Upper lobe of right lung (tissue), 1 donor: ENCODE results near the gene PRKG1. TPM values are rescaled to one million over a fixed set of nuclear protein-coding genes. Genes with fewer than 3 reads are reported as not detected.
"Not testable (repeated sequence)": the region's sequence is repeated elsewhere in the genome, so short reads cannot be mapped to it uniquely, and the experiment has no call there.

Experiments
- ATAC-seq: fragments of 200-7000 bp; cut with Tn5 transposase; one replicate; pipeline ENCODE4 v1.9.1; 2020; ENCODE audit warnings: mild to moderate bottlenecking, moderate library complexity
- DNase-seq: peaks from one replicate; pipeline ENCODE4 v3.0.0-alpha.2; 2020
- H3K27ac ChIP-seq: fragments of 200-600 bp; one replicate; pipeline ENCODE4 v1.8.0; 2022
- H3K27me3 ChIP-seq: fragments of 200-600 bp; one replicate; pipeline ENCODE4 v1.8.0; 2022; ENCODE audit warnings: mild to moderate bottlenecking
- H3K36me3 ChIP-seq: fragments of 200-600 bp; one replicate; pipeline ENCODE4 v1.8.0; 2022
- H3K4me1 ChIP-seq: fragments of 200-600 bp; one replicate; pipeline ENCODE4 v1.8.0; 2022
- H3K4me3 ChIP-seq: fragments of 200-600 bp; one replicate; pipeline ENCODE4 v1.8.0; 2022; ENCODE audit warnings: mild to moderate bottlenecking
- H3K9me3 ChIP-seq: fragments of 200-600 bp; one replicate; pipeline ENCODE4 v1.8.0; 2022
- CTCF ChIP-seq: fragments of 200-600 bp; IDR thresholded peaks from one replicate; pipeline ENCODE4 v1.8.0; 2022; ENCODE audit warnings: antibody characterized with exemption
- intact Hi-C: fragments of 100-400 bp; cut with DNase I; formaldehyde crosslinking; loops from one replicate; pipeline ENCODE4 v1.11.0; 2022
- total RNA-seq: library from RNA; stranded (reverse); fragmentation: NEBNext Ultra II Directional; extraction: Animal tissue kit (Norgen Biotek cat#: 25700); gene quantifications from one replicate; pipeline ENCODE4 v1.2.1, GENCODE V29; 2021
- donor health status: DM: no; HTN: yes; CAD: no; lungs with severe emphysema.

PRKG1 gene
- total RNA-seq, 1 donor from 2014 or later = 30.0 TPM

- Histone ChIP-seq H3K9me3 (no peaks in the 10 kb centered on the region), H3K4me1 (no peaks in the 10 kb centered on the region), H3K27me3 (no peaks in the 10 kb centered on the region), H3K27ac (no peak overlapping the region), H3K4me3 (no peak overlapping the region), H3K36me3 (no peaks in the 10 kb centered on the region)
- TF ChIP-seq CTCF = no peak
- intact Hi-C loops = no loop called here
- ATAC-seq (no peak), DNase-seq (no peak)
These were observed 500.2 kb downstream of the PRKG1 start for GRCh38 chr10:51574248-51575048.

- H3K27ac ChIP-seq, H3K36me3 ChIP-seq, H3K9me3 ChIP-seq, H3K4me3 ChIP-seq, H3K4me1 ChIP-seq, H3K27me3 ChIP-seq, ATAC-seq, DNase-seq, intact Hi-C loops: not testable (repeated sequence)
These were observed 506.9 kb downstream of the PRKG1 start for GRCh38 chr10:51581196-51581595.

GRCh38 chr10:51583976-51584375 lies 509.7 kb downstream of the PRKG1 start:
- no peaks in the 10 kb centered on the region for H3K36me3 ChIP-seq
- H3K27me3 ChIP-seq = no peaks in the 10 kb centered on the region
- no peak for TF ChIP-seq CTCF
- intact Hi-C loops = no loop called here
- ATAC-seq = no peak
- H3K9me3 ChIP-seq = no peaks in the 10 kb centered on the region
- H3K4me3 ChIP-seq = no peak overlapping the region
- no peaks in the 10 kb centered on the region for H3K4me1 ChIP-seq
- DNase-seq = no peak
- no peak overlapping the region for H3K27ac ChIP-seq

- Histone ChIP-seq H3K27ac (no peak overlapping the region), H3K27me3 (no peaks in the 10 kb centered on the region), H3K36me3 (no peaks in the 10 kb centered on the region), H3K4me1 (no peaks in the 10 kb centered on the region), H3K4me3 (no peak overlapping the region), H3K9me3 (no peaks in the 10 kb centered on the region)
- no peak for TF ChIP-seq CTCF
- no peak for DNase-seq
- ATAC-seq = no peak
- intact Hi-C loops = no loop called here
These were observed 511.5 kb downstream of the PRKG1 start for GRCh38 chr10:51585742-51586141.

GRCh38 chr10:51588984-51589383 lies 514.7 kb downstream of the PRKG1 start:
- intact Hi-C loops = no loop called here
- ATAC-seq = no peak
- Histone ChIP-seq H3K9me3 (no peaks in the 10 kb centered on the region), H3K4me1 (no peaks in the 10 kb centered on the region), H3K36me3 (no peaks in the 10 kb centered on the region), H3K27me3 (no peaks in the 10 kb centered on the region), H3K4me3 (no peak overlapping the region), H3K27ac (no peak overlapping the region)
- no peak for TF ChIP-seq CTCF
- DNase-seq = no peak

GRCh38 chr10:51590818-51591217 lies 516.5 kb downstream of the PRKG1 start:
- Histone ChIP-seq H3K36me3 (no peaks in the 10 kb centered on the region), H3K4me3 (no peak overlapping the region), H3K4me1 (no peaks in the 10 kb centered on the region), H3K9me3 (no peaks in the 10 kb centered on the region), H3K27ac (no peak overlapping the region), H3K27me3 (no peaks in the 10 kb centered on the region)
- ATAC-seq (no peak), DNase-seq (no peak)
- intact Hi-C loops = no loop called here
- no peak for TF ChIP-seq CTCF
